ENCODE results near the gene PRR35. TPM values are rescaled to one million over a fixed set of nuclear protein-coding genes. Genes with fewer than 3 reads are reported as not detected.

The PRR35 gene
- total RNA-seq, 4 donors from 2014 or later = not detected

DNA sequence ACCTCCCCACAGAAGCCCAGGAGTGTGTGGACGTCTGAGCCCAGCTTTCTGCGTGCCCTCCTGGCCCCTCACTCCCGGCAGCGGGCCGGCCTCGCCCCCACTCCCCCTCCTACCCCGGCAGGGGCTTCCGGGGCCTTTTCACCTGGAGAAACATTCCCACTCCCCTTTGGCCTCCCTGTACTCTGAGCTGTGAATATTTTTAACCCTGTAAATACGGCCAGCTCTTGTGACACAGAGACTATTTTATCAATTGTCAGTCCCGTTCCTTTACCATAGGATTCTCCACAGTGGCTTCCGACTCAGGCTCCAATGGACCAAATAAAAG, 5.9 kb upstream of the PRR35 start:
- TF ChIP-seq, protein P1, sequence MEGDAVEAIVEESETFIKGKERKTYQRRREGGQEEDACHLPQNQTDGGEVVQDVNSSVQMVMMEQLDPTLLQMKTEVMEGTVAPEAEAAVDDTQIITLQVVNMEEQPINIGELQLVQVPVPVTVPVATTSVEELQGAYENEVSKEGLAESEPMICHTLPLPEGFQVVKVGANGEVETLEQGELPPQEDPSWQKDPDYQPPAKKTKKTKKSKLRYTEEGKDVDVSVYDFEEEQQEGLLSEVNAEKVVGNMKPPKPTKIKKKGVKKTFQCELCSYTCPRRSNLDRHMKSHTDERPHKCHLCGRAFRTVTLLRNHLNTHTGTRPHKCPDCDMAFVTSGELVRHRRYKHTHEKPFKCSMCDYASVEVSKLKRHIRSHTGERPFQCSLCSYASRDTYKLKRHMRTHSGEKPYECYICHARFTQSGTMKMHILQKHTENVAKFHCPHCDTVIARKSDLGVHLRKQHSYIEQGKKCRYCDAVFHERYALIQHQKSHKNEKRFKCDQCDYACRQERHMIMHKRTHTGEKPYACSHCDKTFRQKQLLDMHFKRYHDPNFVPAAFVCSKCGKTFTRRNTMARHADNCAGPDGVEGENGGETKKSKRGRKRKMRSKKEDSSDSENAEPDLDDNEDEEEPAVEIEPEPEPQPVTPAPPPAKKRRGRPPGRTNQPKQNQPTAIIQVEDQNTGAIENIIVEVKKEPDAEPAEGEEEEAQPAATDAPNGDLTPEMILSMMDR (IDR thresholded peaks at IDR 0.05; ENCODE audit: low read depth) = no peak

DNA sequence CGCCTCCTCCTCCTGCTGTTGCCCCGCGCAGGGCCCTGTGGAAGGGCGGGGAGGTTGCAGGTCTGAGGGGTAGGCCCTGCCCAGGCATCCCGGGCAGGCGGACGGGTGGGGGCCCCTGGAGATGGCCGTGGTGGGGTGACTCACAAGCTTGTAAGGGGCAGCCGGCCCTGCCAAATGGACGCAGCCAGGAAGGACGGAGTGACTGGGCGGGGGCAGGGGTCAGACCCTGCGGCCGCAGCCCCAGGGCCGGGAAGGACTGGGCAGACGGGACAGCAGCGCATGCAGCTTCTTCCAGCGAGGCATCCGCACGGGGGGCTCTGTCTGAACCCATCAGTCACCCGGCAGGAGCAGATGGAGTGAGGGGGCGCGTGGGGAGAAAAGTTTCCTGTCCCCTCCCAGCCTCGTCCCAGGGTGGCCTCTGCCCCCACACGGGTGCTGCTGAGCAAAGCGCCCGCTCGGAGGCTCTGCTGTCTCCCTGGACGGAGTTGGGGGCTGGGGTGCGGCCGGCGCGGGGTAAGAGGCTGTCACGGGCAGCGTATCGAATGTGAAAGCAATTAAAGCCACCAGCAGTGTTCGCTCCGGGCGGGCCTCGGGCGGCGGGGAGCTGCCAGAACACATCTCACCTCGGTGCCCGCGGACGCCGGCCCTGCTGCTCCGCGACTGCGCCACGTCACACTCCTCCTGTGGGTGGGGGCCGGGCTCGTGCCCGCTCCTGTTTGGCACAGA, 5.4 kb upstream of the PRR35 start:
- TF ChIP-seq, protein P1 (IDR thresholded peaks at IDR 0.05; ENCODE audit: low read depth) = no peak

DNA sequence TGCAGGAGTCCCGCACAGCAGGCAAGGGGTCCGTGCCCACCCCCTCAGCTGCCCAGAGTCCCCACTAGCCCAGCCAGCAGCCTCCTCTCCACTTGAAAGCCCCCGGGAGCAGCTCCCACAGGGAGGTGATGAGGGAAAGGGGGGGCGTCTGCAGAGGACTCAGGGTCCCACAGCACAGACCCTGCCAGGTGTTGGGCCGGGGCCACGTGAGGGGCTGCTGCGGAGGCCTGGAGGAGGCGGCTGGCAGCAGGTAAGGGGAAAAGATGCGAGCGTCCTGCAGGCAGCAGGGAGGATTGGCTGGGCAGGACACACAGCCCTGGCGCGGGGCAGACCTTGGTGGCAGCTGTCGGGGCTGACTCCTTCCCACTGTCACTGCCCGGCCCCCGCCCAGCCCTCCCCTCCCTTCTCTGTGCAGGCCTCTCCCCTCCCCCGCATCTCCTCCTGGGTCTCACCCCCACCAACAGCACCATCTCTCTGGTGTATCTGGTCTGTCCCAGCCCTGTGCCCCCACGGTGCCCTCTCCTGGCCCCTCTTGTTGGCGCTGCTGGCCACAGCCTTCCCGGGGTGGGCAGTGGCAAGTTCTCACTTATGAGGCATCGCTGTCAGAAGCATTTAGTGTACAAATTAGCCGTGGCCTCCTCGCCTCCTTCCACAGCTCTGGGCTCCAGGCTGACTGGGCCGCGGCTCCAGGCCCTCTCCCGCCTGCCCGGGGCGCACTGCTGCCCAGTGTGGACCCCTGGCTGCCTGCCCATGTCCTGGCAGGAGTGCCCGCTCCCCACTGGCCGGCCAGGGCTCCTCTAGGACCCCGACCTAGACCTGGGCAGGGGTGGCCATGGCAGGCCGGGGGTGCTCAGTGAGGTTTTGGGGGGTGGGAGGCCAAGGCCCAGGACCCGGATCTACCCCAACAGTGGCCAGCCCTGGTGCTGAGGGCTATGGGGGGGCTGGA, 4.4 kb upstream of the PRR35 start:
- TF ChIP-seq, protein P1 (IDR thresholded peaks at IDR 0.05; ENCODE audit: low read depth) = no peak

DNA sequence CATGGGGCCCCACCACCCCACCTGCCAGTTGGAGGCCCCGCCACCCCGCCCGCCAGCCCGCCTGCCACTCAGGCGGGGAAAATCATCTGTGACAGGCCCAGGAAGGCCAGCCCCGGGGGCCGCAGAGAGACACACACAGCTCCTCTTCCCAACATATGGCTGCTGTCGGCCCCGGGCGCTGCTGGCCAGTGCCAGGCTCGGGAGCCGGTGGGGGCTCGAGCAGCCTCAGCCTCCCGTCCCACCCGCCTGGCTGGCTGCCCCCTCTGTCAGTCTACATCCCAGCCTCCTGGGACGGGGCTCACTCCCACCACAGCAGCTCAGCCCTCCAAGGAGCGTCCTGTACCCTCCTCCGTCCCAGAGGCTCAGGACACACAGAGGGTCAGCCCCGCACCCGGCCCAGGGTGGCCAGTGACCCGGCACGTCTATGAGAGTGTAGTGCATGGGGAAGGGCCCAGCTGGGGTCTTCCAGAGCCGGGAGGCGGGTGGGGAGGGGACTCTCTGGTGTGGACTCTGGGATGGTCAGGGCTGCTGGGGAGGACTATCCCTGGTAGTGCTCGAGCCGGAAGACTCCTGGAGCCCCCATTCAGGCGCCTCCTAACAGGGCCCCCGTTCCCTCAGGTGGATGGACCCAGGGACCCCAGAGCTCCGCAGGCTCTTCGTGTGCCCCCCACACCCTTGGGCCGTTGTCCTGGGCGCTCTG, 3.6 kb upstream of the PRR35 start:
- TF ChIP-seq, protein P1 (IDR thresholded peaks at IDR 0.05; ENCODE audit: low read depth) = no peak

DNA sequence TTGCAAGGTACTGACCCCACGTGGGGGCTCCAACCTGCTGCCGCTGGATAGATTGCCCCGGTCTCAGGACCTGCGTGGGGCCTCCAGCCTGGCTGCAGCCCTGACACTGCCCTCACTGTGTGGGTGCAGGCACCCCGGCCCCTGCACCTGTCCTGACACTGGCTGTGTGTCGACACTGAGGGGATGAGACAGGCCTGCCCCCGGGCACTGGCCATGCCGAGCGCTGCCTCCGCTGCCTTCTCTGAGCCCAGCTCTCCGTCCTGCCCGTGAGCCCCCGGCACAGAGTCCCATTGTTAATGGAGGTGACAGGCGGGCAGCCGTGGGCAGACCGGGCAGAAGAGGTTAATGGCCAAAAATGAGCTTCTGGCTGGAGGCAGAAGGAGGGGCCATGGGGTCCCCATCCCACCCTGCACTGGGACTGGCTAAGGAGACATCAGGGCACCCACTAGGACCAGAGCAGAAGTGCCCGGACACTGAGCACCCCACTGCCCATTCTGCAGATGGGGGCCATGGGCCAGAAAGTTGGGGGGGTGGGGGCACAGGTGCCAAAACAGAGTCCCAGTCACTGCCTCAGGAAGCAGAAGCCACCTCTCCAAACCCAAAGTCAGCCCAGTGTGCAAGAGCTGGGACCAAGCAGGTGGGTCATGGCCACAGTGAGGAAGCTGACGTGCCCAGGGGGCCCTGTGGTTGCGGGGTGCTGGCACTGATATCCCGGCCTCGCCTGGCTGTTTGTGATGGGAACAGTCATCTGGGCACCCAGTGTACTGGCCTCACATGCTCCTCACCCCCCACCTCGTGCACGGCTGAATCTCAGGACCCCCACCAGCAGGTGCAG, 2.5 kb upstream of the PRR35 start:
- TF ChIP-seq, protein P1 (IDR thresholded peaks at IDR 0.05; ENCODE audit: low read depth) = no peak

DNA sequence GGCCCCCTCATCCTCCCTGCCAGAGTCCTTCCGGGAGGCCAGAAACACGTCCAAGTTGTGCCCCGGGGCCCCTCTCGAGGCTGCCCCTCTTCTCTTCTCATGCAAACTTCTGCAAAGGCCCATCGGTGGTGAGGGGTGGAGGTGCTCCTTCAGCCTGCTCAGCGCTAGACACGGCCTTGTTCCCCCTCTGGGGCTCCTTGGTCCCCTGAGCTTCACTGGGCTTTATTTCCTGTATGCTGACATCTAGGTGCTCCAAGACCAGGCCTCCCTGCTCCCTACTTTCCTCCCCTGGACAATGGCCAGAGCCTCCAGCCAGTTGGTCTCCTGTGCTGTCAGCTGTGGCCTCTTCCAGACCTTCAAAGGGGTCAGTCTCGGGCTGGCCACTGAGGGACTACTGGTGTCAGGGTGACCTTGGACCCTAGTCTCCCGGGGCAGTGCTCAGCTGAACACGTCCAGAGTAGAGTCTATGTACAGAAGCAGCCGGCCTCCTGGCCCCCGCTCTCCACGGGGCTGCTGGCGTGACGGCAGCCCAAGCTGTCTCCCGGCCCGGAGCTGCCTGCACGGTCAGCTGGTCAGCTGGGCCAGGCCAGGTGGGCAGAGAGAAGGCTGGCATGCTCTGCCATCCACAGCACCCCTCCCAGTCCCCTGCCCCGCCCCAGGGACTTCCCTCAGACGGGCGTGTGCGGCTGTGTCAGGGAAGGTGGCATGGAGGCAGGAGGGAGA, 1.7 kb upstream of the PRR35 start:
- TF ChIP-seq, protein P1 (IDR thresholded peaks at IDR 0.05; ENCODE audit: low read depth) = no peak

Data from subcutaneous adipose tissue (tissue), 4 donors.